ENCODE results near the gene L3MBTL4. TPM values are rescaled to one million over a fixed set of nuclear protein-coding genes. Genes with fewer than 3 reads are reported as not detected.

L3MBTL4 gene
- total RNA-seq (2022) (2.1 and 2.4 TPM in 2 replicates), Bru-seq, nascent RNA (percentile 39 among the genes with signal in this experiment), BruChase-seq, experiment 1, labeled RNA remaining after a 6-hour chase (percentile 34 among the genes with signal in this experiment), BruChase-seq, experiment 2, labeled RNA remaining after a 2-hour chase (percentile 37 among the genes with signal in this experiment)
- long read RNA-seq, partial matches to known transcripts = 0 of 4 reads
- long read RNA-seq, other reads (novel, unspliced or antisense) = 3 of 4 reads

DNA sequence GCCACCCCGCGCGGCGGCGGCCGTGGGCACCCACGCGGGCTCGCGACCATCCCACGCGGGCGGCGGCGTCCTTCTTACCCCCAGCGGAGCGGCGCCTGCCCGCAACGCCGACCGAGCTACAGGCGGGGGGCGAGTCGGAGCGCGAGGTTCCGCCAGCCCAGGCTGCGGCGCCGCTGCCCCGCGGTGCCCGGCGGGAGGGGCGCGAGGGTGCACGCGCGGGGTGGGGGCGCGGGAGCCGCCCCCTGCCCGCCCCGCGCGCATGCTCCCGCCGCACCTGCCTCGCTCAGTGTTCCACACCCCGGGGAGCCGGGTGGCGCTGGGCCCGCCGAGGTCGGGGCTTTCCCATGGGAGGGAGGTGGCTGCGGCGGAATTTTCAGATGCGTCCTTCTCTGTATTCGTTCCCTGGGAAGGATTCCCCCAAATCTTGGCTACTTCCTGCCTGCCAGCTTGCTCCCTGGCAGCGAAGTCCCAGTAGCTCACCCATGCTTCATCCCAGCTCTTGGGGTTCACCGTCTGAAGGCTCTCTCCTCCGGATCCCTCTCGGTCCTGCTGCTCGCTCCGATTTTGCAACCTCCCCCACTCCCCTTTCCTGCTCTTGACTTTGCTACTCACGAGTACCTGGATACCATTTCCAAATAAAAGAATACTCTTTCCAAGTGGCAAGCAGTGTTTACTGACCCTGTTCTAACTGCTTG lies at the start of gene L3MBTL4:
TSS of gene L3MBTL4 (minus strand) at position 189 of the 695 bp plus-strand sequence. CDS start 103,286 bp downstream, outside the sequence.
- no peaks in the 10 kb centered on the region for H3K9me3 Mint-ChIP-seq (ENCODE audit: low read depth, unreplicated experiment)
- no peak for TF ChIP-seq CTCF (IDR thresholded peaks at IDR 0.05; ENCODE audit: unreplicated experiment)
- peak; percentile 45 for DNase-seq
- peaks cover 15% of the 10 kb centered on the region for H3K4me1 Mint-ChIP-seq (ENCODE audit: low read depth, unreplicated experiment)
- CTCF ChIA-PET = no interaction called here
- peaks cover 14% of the 10 kb centered on the region for H3K36me3 Mint-ChIP-seq (ENCODE audit: insufficient read depth, unreplicated experiment)
- peak within 1 kb of the TSS; percentile 83 for H3K4me3 Mint-ChIP-seq (ENCODE audit: low read depth, unreplicated experiment)
- intact Hi-C loops (cut with micrococcal nuclease; ENCODE audit: unreplicated experiment) = no loop called here
- no TSS peak for BruUV-seq (replicated peaks)
- H3K27ac Mint-ChIP-seq (ENCODE audit: unreplicated experiment) = peak within 1 kb of the TSS; percentile 76
- H3K27me3 Mint-ChIP-seq (ENCODE audit: unreplicated experiment) = peaks cover 58% of the 10 kb centered on the region

DNA sequence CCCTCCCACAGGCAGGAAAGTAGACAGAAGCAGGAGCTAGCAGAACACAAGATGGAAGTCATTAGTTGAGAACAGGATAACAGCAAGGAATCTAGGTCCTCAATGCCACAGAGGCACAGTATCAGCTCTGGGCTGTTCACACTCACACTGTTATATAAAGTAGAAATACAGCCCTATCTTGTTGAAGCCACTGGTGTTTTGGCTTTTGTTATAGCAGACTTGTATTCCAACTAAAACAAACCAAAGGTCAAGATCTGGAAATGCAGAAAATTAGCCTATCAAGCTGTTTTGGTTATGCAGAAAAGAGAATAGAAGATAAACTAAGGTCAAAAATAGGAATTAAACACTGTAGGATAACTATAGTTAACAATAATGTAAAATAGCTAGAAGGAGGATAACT lies 37.5 kb upstream of the L3MBTL4 start:
- CTCF ChIA-PET = no interaction called here
- Mint-ChIP-seq H3K27ac (ENCODE audit: unreplicated experiment) (no peak overlapping the region), H3K36me3 (ENCODE audit: insufficient read depth, unreplicated experiment) (no peaks in the 10 kb centered on the region), H3K9me3 (ENCODE audit: low read depth, unreplicated experiment) (no peaks in the 10 kb centered on the region), H3K27me3 (ENCODE audit: unreplicated experiment) (peaks cover 13% of the 10 kb centered on the region), H3K4me3 (ENCODE audit: low read depth, unreplicated experiment) (no peak overlapping the region), H3K4me1 (ENCODE audit: low read depth, unreplicated experiment) (no peaks in the 10 kb centered on the region)
- no peak for DNase-seq
- no peak for TF ChIP-seq CTCF (IDR thresholded peaks at IDR 0.05; ENCODE audit: unreplicated experiment)
- no TSS peak for BruUV-seq (replicated peaks)
- intact Hi-C loops (cut with micrococcal nuclease; ENCODE audit: unreplicated experiment) = no loop called here

- BruUV-seq (replicated peaks) = no TSS peak
- no peaks in the 10 kb centered on the region for H3K27me3 Mint-ChIP-seq (ENCODE audit: unreplicated experiment)
- CTCF ChIA-PET = interaction anchor here (0.6 kb wide), 1 partner anchor 34 kb away, joined by 7 read pairs; no protein-coding TSS in a partner anchor
- no peaks in the 10 kb centered on the region for H3K4me1 Mint-ChIP-seq (ENCODE audit: low read depth, unreplicated experiment)
- H3K4me3 Mint-ChIP-seq (ENCODE audit: low read depth, unreplicated experiment) = no peak overlapping the region
- intact Hi-C loops (cut with micrococcal nuclease; ENCODE audit: unreplicated experiment) = no loop called here
- H3K36me3 Mint-ChIP-seq (ENCODE audit: insufficient read depth, unreplicated experiment) = no peaks in the 10 kb centered on the region
- H3K9me3 Mint-ChIP-seq (ENCODE audit: low read depth, unreplicated experiment) = no peaks in the 10 kb centered on the region
- no peak for TF ChIP-seq CTCF (IDR thresholded peaks at IDR 0.05; ENCODE audit: unreplicated experiment)
- DNase-seq = no peak
- no peak overlapping the region for H3K27ac Mint-ChIP-seq (ENCODE audit: unreplicated experiment)
Observed at GRCh38 chr18:6449213-6449612, 34.5 kb upstream of the L3MBTL4 start.

GRCh38 chr18:6444466-6445228 lies 29.9 kb upstream of the L3MBTL4 start:
- no peak overlapping the region for H3K27ac Mint-ChIP-seq (ENCODE audit: unreplicated experiment)
- no TSS peak for BruUV-seq (replicated peaks)
- no peaks in the 10 kb centered on the region for H3K4me1 Mint-ChIP-seq (ENCODE audit: low read depth, unreplicated experiment)
- no peak overlapping the region for H3K4me3 Mint-ChIP-seq (ENCODE audit: low read depth, unreplicated experiment)
- H3K27me3 Mint-ChIP-seq (ENCODE audit: unreplicated experiment) = no peaks in the 10 kb centered on the region
- DNase-seq = no peak
- H3K36me3 Mint-ChIP-seq (ENCODE audit: insufficient read depth, unreplicated experiment) = no peaks in the 10 kb centered on the region
- CTCF ChIA-PET = no interaction called here
- intact Hi-C loops (cut with micrococcal nuclease; ENCODE audit: unreplicated experiment) = no loop called here
- no peak for TF ChIP-seq CTCF (IDR thresholded peaks at IDR 0.05; ENCODE audit: unreplicated experiment)
- peaks cover 6% of the 10 kb centered on the region for H3K9me3 Mint-ChIP-seq (ENCODE audit: low read depth, unreplicated experiment)

Measured in Calu3 (cell line).